T-cell (primary cell): Measurements from ENCODE around the gene RAB11FIP5. TPM values are rescaled to one million over a fixed set of nuclear protein-coding genes. Genes with fewer than 3 reads are reported as not detected.

Experiments used
- ATAC-seq, 4 experiments: fragments of 200-7000 bp in 3 of 4; fragments of 150-1000 bp in 1 of 4; cut with Tn5 transposase; replicated peaks in 1 of 4; 1 replicate in 3 of 4; 2 replicates in 1 of 4; pipeline ENCODE4 v1.10.0; 2021; ENCODE audit warnings: moderate library complexity in 3 of 4, mild to moderate bottlenecking in 2 of 4, moderate number of reproducible peaks in 1 of 4
- CTCF ChIA-PET, 2 donors: fragments of 300-600 bp; sonication (Branson Sonifier 250); formaldehyde crosslinking; loops; one replicate each; lab custom pipeline; 2022; ENCODE audit warnings: antibody characterized with exemption in 2 of 2; lab: Charles Lee
- POLR2A ChIA-PET, 2 donors: fragments of 300-600 bp; sonication (Branson Sonifier 250); formaldehyde crosslinking; loops; one replicate each; lab custom pipeline; 2022; ENCODE audit warnings: antibody characterized with exemption in 2 of 2; lab: Charles Lee
- DNase-seq, 35 experiments: peaks; one replicate each; pipeline versions ENCODE4 v3.0.0 to v3.0.0-alpha.2; 2013 to 2023
- H3K27ac ChIP-seq: one replicate; pipeline ENCODE4 v1.5.1; 2013; ENCODE audit warnings: low read length
- H3K27me3 ChIP-seq, 2 experiments: replicated peaks in 1 of 2; 1 replicate in 1 of 2; 2 replicates in 1 of 2; pipeline versions ENCODE4 v1.6.1 to v1.7.0; 2013; ENCODE audit warnings: low read length in 1 of 2, mixed read lengths in 1 of 2; ENCODE audit not compliant: control insufficient read depth in 2 of 2, insufficient read depth in 2 of 2; ENCODE audit errors: extremely low read depth in 1 of 2
- H3K36me3 ChIP-seq, 2 donors: 1 replicate in 1 of 2; 2 replicates in 1 of 2; pipeline versions ENCODE4 v1.6.1 to v1.7.0; 2013; ENCODE audit warnings: low read length in 1 of 2; ENCODE audit not compliant: control insufficient read depth in 2 of 2, insufficient read depth in 1 of 2; ENCODE audit errors: extremely low read depth in 1 of 2
- H3K4me1 ChIP-seq, 2 experiments: 1 replicate in 1 of 2; 2 replicates in 1 of 2; pipeline versions ENCODE4 v1.6.1 to v1.7.0; 2013; ENCODE audit warnings: low read length in 2 of 2, mixed read lengths in 1 of 2; ENCODE audit not compliant: insufficient read depth in 2 of 2, control insufficient read depth in 1 of 2; ENCODE audit errors: extremely low read depth in 1 of 2
- H3K4me3 ChIP-seq, 2 donors: 1 replicate in 1 of 2; 2 replicates in 1 of 2; pipeline versions ENCODE4 v1.5.1 to v1.7.0; 2013; ENCODE audit warnings: mild to moderate bottlenecking in 2 of 2, low read length in 1 of 2, moderate library complexity in 1 of 2; ENCODE audit not compliant: control insufficient read depth in 1 of 2; ENCODE audit errors: extremely low read depth in 1 of 2
- H3K9me3 ChIP-seq: 2 replicates; pipeline ENCODE4 v1.7.0; 2013
- H3K27ac Mint-ChIP-seq, 2 donors: one replicate each; pipeline ENCODE4 v1.8.0; 2020 to 2021; ENCODE audit warnings: mild to moderate bottlenecking in 2 of 2, mixed read lengths in 2 of 2
- H3K27me3 Mint-ChIP-seq, 2 donors: one replicate each; pipeline ENCODE4 v1.8.0; 2021 to 2022; ENCODE audit warnings: mixed read lengths in 2 of 2
- H3K36me3 Mint-ChIP-seq: one replicate; pipeline ENCODE4 v1.8.0; 2021; ENCODE audit warnings: mixed read lengths
- H3K4me1 Mint-ChIP-seq, 3 donors: one replicate each; pipeline ENCODE4 v1.8.0; 2020 to 2022; ENCODE audit warnings: mixed read lengths in 3 of 3, mild to moderate bottlenecking in 1 of 3
- H3K4me3 Mint-ChIP-seq, 3 donors: one replicate each; pipeline ENCODE4 v1.8.0; 2020 to 2022; ENCODE audit warnings: mild to moderate bottlenecking in 3 of 3, mixed read lengths in 3 of 3, moderate library complexity in 3 of 3
- H3K9me3 Mint-ChIP-seq, 3 donors: one replicate each; pipeline ENCODE4 v1.8.0; 2020 to 2022; ENCODE audit warnings: mixed read lengths in 3 of 3
- WGBS: methylation state at CpG from one replicate; pipeline ENCODE4 v1.1.5; 2013; ENCODE audit warnings: missing lambda C conversion rate; ENCODE audit not compliant: insufficient coverage; 5-methylcytosine and 5-hydroxymethylcytosine counted together
- total RNA-seq, 35 experiments: library from RNA in 6 of 35; stranded (reverse) in 6 of 35; fragments of 120-200 nt in 1 of 35; gene quantifications; one replicate each; pipeline versions ENCODE4 v1.2.1 to v1.2.4 and lab custom pipeline; 2013 to 2026

The RAB11FIP5 gene
- total RNA-seq, 5 donors from 2014 or later (not counting 1 experiment from before 2014, with no cell fraction given): 7.9 to 15.2 (median 11.0) TPM

DNA sequence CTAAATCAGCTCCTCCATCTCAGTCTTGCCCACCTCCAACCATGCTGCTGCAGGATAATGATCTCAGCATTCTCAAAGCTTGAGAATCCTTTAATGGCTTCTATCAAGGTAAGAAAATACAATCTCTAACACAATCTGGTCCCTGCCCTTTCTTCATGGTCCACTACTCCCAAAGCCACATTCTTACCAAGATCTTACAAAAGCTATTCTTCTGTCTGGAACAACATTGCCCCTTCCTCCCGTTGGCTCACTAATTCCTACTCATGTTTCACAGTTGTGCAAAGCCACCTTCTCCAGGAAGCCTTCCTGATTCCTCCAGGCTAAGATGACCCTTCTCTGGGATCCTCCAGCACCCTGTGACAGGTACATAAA is 35.3 kb downstream of the RAB11FIP5 start:
- CTCF ChIA-PET: no interaction called here
- no peak overlapping the region for H3K27ac Mint-ChIP-seq

GRCh38 chr2:73076701-73077423 is 35.9 kb downstream of the RAB11FIP5 start:
- WGBS: 88% methylated on average over 8 of the region's 8 CpGs
- no peaks in the 10 kb centered on the region for H3K36me3 Mint-ChIP-seq
- Histone ChIP-seq H3K27ac (no peak overlapping the region), H3K4me1 (peaks cover 0 to 6% of the 10 kb centered on the region in 2 experiments), H3K27me3 (peaks cover 0 to 9% of the 10 kb centered on the region in 2 experiments), H3K36me3 (no peaks in the 10 kb centered on the region), H3K4me3 (no peak overlapping the region), H3K9me3 (no peaks in the 10 kb centered on the region)
- H3K27ac Mint-ChIP-seq: no peak overlapping the region
- no peak for DNase-seq
- ATAC-seq: no peak
- no peaks in the 10 kb centered on the region for H3K9me3 Mint-ChIP-seq
- no peak overlapping the region for H3K4me3 Mint-ChIP-seq
- POLR2A ChIA-PET: no interaction called here
- peaks cover 8 to 12% (median 11%) of the 10 kb centered on the region in 3 donors for H3K4me1 Mint-ChIP-seq
- CTCF ChIA-PET: no interaction called here
- no peaks in the 10 kb centered on the region for H3K27me3 Mint-ChIP-seq

More for the DNA sequence above, 35.3 kb downstream of the RAB11FIP5 start:
- no peaks in the 10 kb centered on the region for H3K9me3 Mint-ChIP-seq
- H3K36me3 Mint-ChIP-seq: no peaks in the 10 kb centered on the region
- no peak overlapping the region for H3K4me3 Mint-ChIP-seq
- no peak for DNase-seq
- no peaks in the 10 kb centered on the region for H3K27me3 Mint-ChIP-seq
- Histone ChIP-seq H3K36me3 (no peaks in the 10 kb centered on the region), H3K27ac (no peak overlapping the region), H3K27me3 (peaks cover 0 to 9% of the 10 kb centered on the region in 2 experiments), H3K4me1 (peaks cover 0 to under 1% of the 10 kb centered on the region in 2 experiments), H3K9me3 (no peaks in the 10 kb centered on the region), H3K4me3 (no peak overlapping the region)
- ATAC-seq: no peak
- POLR2A ChIA-PET: no interaction called here
- peaks cover 2 to 7% (median 5%) of the 10 kb centered on the region in 3 donors for H3K4me1 Mint-ChIP-seq
- WGBS: 81% methylated on average over 1 of the region's 1 CpG

- Mint-ChIP-seq H3K9me3 (no peaks in the 10 kb centered on the region), H3K27ac (no peak overlapping the region), H3K4me1 (peaks cover 11 to 15% (median 14%) of the 10 kb centered on the region in 3 donors), H3K4me3 (no peak overlapping the region), H3K27me3 (no peaks in the 10 kb centered on the region), H3K36me3 (no peaks in the 10 kb centered on the region)
- ATAC-seq (no peak), DNase-seq (no peak)
- POLR2A ChIA-PET: no interaction called here
- peaks cover 0 to 8% of the 10 kb centered on the region in 2 experiments for H3K4me1 ChIP-seq
- no peak overlapping the region for H3K4me3 ChIP-seq
- no peak overlapping the region for H3K27ac ChIP-seq
- H3K27me3 ChIP-seq: peaks cover 0 to 9% of the 10 kb centered on the region in 2 experiments
- H3K9me3 ChIP-seq: no peaks in the 10 kb centered on the region
- H3K36me3 ChIP-seq: no peaks in the 10 kb centered on the region
- 91% methylated on average over 18 of the region's 23 CpGs for WGBS
- CTCF ChIA-PET: interaction anchor here in 1 of 2 donors (0.5 kb wide), 1 partner anchor 125 kb away, joined by 4 read pairs; no protein-coding TSS in a partner anchor
Measured at GRCh38 chr2:73075477-73076373, 37.0 kb downstream of the RAB11FIP5 start.

- Mint-ChIP-seq H3K9me3 (no peaks in the 10 kb centered on the region), H3K27ac (no peak overlapping the region), H3K36me3 (no peaks in the 10 kb centered on the region), H3K27me3 (no peaks in the 10 kb centered on the region), H3K4me3 (no peak overlapping the region), H3K4me1 (peaks cover 21 to 25% (median 24%) of the 10 kb centered on the region in 3 donors)
- no peak for ATAC-seq
- H3K27me3 ChIP-seq: peaks cover 0 to 5% of the 10 kb centered on the region in 2 experiments
- 93% methylated on average over 7 of the region's 13 CpGs for WGBS
- H3K4me1 ChIP-seq: peaks cover 6 to 20% of the 10 kb centered on the region in 2 experiments
- CTCF ChIA-PET: interaction anchor here in 1 of 2 donors (0.6 kb wide), 1 partner anchor 901 kb away, joined by 3 read pairs; no protein-coding TSS in a partner anchor
- no peak overlapping the region for H3K4me3 ChIP-seq
- no peaks in the 10 kb centered on the region for H3K9me3 ChIP-seq
- POLR2A ChIA-PET: no interaction called here
- no peak overlapping the region for H3K27ac ChIP-seq
- no peaks in the 10 kb centered on the region for H3K36me3 ChIP-seq
- DNase-seq: no peak
Measured at GRCh38 chr2:73074110-73075069, 38.4 kb downstream of the RAB11FIP5 start.

DNA sequence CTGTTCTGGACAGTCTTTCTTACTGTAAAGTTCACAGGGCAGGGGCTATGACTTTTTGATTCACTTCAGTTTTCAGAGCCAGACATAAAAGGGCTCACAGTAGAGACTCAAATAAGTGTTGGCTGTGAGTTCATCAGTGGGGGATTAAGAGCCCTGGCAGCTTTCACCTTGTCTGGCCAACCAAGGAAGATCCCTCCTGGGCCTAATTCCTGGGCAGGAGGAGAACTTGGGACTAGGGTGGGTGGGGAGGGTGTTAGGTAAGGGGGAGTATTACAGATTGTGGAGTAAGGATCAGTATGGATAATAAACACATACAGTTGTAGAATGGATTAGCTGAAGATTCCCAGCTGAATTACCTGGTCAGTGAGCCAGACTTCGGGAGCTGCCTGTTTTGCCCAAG is 40.3 kb downstream of the RAB11FIP5 start:
- Histone ChIP-seq H3K4me1 (peaks cover 6 to 22% of the 10 kb centered on the region in 2 experiments), H3K27me3 (no peaks in the 10 kb centered on the region), H3K36me3 (no peaks in the 10 kb centered on the region), H3K9me3 (no peaks in the 10 kb centered on the region), H3K4me3 (no peak overlapping the region), H3K27ac (no peak overlapping the region)
- ATAC-seq (no peak), DNase-seq (no peak)
- Mint-ChIP-seq H3K4me3 (peak overlapping the region; percentile 90 to 93 (median 91)), H3K27me3 (no peaks in the 10 kb centered on the region), H3K9me3 (no peaks in the 10 kb centered on the region), H3K36me3 (no peaks in the 10 kb centered on the region), H3K4me1 (peaks cover 34 to 37% (median 35%) of the 10 kb centered on the region in 3 donors), H3K27ac (peak overlapping the region; percentile 85 to 89)
- POLR2A ChIA-PET: no interaction called here
- CTCF ChIA-PET: interaction anchor here in 1 of 2 donors (0.8 kb wide), 1 partner anchor 87 kb away, joined by 4 read pairs; no protein-coding TSS in a partner anchor
- 100% methylated on average over 1 of the region's 1 CpG for WGBS
